ENCODE data around the gene HELZ.
"Not testable (repeated sequence)": the region's sequence is repeated elsewhere in the genome, so short reads cannot be mapped to it uniquely, and the experiment has no call there.

HELZ gene, protein sequence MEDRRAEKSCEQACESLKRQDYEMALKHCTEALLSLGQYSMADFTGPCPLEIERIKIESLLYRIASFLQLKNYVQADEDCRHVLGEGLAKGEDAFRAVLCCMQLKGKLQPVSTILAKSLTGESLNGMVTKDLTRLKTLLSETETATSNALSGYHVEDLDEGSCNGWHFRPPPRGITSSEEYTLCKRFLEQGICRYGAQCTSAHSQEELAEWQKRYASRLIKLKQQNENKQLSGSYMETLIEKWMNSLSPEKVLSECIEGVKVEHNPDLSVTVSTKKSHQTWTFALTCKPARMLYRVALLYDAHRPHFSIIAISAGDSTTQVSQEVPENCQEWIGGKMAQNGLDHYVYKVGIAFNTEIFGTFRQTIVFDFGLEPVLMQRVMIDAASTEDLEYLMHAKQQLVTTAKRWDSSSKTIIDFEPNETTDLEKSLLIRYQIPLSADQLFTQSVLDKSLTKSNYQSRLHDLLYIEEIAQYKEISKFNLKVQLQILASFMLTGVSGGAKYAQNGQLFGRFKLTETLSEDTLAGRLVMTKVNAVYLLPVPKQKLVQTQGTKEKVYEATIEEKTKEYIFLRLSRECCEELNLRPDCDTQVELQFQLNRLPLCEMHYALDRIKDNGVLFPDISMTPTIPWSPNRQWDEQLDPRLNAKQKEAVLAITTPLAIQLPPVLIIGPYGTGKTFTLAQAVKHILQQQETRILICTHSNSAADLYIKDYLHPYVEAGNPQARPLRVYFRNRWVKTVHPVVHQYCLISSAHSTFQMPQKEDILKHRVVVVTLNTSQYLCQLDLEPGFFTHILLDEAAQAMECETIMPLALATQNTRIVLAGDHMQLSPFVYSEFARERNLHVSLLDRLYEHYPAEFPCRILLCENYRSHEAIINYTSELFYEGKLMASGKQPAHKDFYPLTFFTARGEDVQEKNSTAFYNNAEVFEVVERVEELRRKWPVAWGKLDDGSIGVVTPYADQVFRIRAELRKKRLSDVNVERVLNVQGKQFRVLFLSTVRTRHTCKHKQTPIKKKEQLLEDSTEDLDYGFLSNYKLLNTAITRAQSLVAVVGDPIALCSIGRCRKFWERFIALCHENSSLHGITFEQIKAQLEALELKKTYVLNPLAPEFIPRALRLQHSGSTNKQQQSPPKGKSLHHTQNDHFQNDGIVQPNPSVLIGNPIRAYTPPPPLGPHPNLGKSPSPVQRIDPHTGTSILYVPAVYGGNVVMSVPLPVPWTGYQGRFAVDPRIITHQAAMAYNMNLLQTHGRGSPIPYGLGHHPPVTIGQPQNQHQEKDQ (N-terminal part only)

DNA sequence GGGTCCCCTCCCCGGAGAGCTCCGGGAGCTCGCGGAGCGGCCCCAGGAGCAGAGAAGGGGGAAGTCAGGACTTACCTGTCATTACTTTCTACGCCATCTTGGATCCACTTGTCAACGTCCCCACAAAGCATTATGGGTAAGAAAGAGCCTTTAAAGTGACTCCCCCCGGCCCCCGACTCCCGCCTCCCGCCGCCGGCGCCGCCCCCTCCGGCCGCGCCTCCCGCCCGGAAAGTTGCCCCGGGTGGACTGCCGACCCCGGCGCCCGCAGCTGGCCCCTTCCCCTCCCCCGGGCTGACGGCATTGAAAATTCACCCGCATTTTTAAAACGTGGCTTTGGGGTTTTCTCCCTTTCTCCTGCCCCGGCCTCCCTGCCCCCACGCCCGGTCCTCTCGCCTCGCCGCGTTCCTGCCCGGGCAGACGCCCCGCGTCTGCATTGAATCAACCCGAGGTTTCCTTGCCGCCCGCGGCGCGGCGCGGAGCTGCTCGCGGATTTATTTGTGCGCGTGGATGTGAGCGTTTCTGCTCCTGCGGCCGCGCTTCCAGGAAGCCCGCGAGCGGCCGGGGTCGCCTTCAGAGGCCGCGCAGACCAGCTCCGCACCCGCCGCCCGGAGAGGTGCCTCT lies at the start of gene HELZ:
Gene HELZ, minus strand, starts transcription at position 124 of the 621 bp plus-strand sequence. CDS start 26,392 bp downstream, outside the sequence.
- peak; percentile 67 for DNase-seq

DNA sequence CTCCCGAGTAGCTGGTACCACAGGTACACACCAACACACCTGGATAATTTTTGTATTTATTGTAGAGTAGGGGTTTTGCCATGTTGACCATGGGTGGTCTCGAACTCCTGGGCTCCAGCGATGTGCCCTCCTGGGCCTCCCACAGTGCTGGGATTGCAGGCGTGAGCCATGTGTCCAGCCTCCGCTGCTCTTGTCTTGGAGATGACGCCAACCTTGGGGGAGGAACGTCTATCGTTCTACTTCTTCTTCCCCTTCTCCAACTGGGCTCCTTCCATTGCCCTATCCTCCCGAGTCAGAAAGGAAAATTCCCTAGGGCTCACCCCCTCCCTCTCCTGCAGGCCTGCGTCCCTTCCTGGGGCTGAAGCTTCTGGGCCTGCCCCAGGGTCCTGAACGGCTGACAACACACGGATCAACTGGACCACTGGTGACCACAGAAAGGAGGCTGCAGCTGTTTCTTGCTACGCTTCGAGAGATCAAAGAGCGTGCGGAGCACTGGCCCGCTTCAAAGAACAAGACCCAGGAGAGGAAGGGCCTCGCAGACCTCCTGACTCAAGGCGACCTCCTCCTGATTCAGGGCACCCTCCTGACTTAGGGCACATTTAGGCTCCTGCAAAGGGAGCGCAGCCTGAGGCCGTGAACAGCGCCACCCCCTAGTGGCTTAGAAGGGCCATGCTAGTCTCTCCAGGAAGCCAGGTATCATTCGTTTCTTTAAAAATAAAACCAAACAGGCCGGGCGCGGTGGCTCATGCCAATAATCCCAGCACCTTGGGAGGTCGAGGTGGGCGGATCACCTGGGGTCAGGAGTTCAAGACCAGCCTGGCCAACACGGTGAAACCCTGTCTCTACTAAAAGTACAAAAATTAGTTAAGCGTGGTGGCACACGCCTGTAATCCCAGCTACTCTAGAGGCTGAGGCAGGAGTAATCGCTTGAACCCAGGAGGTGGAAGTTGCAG lies 48.5 kb upstream of the HELZ start:
- DNase-seq = peak; percentile 67

DNA sequence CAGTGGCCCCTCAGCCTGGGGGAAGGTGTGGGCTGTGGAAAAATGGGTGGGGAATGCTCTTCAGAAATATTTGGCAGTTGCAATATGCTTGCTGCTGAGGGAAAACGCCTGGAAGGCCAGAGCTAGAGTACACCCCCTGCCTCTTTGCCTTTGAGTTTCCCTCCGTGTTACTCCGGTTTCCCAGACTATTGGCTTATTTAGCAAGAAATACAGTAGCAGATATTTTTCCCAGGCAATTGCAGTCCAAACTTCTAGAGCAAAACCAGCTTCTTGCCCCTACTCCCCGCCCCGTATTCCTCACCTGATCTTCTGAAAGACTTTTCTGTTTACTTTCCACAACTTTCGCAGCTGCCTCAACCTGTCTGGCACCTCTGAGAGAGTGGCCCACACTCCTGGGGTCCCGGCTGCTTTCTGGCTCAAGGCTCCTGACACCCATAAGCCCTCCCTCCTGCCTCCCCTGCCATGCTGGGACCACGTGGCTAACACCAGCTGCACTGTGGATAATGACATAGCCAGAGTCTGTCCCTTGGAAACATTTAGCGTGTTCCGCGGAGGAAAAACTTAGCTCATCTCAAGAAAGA lies 45.8 kb upstream of the HELZ start:
- no peak for DNase-seq

DNA sequence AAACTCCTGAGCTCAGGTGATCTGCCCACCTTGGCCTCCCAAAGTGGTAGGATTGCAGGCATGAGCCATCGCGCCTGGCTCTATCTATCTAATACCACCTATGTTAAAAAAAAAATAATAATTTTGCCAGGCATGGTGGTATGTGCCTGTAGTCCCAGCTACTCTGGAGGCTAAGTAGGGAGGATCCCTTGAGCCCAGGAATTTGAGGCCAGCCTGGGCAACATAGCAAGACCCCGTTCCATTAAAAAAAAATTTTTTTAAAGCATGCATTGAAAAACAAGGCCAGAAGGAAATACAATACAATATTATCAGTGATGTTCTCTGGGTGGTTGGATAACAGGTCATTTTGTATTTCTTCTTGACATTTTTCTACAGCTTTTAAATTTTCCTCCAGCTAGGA lies 45.2 kb upstream of the HELZ start:
- no peak for DNase-seq

DNA sequence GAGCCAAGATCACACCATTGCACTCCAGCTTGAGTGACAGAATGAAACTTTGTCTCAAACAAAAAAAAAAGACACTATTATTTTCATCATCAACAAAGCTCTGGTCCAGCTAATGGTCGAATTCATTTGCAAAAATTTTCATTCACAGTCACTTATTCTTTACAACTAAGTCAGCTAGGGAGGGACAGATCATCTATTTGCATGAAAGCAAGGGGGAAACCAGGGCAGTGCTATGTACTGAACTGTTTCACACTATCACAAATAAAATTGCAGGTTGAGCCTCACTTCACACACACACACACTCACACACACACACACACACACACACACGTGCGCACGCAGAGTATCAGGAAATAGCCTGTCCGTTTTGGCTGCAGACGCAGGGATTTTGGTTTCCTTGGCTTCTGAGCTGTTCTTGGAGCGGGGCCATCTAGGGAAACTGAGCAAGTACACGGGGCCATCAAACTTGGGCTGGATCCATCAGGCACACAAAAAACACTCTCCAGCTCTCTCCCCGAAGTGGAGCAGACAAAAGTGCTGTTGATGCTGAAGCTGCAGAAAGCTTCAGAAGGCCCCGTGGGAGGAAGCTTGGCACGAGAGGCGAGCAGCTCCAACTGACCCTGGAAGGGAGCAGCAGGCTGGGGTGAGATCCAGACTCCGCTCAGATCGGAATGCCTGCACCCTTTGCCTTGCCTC lies 44.3 kb upstream of the HELZ start:
- no peak for DNase-seq

DNA sequence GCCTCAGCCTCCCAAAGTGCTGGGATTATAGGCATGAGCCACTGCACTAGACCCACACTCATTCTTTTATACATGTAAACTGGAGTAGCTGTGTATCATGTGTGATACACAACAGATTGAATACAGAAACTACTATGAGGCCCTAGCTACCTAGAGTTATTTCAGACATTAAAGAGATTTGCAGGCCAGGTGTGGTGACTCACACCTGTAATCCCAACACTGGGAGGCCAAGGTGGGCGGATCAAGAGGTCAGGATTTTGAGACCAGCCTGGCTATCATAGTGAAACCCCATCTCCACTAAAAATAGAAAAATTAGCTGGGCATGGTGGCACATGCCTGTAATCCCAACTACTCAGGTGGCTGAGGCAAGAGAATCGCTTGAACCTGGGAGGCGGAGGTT lies 41.8 kb upstream of the HELZ start:
- DNase-seq = not testable (repeated sequence)

DNA sequence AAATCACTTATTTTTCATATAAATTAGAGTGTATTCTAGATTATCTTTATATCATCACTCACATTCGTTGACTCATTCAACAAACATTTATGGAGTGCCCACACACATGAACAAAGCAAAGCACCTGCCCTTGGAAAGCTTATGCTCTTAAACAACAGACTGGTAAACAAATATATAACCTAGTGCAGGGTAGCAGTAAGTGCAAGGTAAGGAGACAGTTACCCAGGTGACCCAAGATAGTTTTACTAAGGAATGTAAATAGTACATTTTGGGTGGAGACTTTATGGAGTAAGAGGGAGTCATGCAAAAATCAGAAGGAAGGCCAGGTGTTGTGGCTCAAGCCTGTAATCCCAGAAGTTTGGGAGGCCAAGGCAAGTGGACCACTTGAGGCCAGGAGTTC lies 40.4 kb upstream of the HELZ start:
- DNase-seq = no peak

DNA sequence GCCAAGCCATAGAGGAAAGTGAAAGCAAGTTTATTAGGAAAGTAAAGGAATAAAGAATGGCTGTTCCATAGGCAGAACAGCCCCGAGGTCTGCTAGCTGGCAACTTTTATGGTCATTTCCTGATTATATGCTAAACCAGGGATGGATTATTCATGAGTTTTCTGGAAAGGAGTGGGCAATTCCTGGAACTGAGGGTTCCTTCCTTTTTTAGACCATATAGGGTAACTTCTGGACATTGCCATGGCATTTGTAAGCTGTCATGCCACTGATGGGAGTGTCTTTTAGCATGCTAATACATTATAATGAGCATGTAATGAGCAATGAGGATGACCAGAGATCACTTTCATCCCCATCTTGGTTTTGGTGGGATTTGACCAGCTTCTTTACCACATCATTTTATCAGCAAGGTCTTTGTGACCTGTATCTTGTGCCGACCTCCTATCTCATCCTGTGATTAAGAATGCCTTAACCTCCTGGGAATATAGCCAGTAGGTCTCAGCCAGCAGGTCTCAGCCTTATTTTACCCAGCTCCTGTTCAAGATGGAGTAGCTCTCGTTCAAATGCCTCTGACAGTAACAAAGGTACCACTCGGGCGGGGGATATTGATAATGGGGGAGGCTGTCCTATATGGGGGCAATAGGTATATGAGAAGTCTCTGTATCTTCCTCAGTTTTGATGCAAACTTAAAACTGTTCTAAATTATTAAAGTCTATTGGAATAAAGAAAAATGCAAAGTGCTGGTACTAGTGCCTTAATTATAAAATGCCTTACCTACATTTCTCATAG lies 38.9 kb upstream of the HELZ start:
- no peak for DNase-seq

DNA sequence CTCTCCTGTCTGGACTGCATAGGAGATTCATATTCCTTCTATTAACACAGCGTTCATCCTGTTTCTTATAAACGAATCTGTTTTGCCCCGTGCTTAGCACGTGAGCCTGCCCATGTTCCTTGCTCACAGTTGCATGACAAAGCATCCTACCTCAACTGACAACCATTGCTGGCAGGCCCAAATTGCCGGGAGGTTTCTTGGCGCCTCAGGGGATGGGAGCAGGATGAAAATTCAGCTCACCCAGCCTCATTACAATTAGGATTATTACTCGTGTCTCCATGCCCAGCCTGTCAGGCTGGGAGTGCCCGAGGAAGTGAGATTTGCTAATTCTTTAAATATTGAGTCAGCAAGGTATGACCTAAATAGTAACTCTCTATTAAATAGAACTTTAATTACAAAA lies 36.7 kb upstream of the HELZ start:
- no peak for DNase-seq

DNA sequence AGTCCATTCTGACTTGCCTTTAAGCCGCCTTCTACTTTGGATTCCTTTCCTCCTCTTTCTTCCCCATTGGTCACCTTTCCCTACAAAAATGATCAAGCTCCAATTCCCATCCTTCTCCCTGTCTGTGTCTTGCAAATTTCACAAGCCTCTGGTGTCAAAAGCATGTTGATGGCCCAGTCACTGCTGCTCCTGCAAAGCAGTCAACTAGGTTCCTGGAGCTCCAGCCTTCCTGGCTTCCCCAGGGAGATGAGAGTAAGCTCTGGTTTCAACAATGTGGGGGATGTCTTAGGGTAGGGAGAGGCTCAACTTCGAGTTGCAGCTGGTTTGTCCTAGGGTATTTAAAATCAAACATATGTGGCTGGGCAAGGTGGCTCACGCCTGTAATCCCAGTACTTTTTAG lies 36.1 kb upstream of the HELZ start:
- no peak for DNase-seq

DNA sequence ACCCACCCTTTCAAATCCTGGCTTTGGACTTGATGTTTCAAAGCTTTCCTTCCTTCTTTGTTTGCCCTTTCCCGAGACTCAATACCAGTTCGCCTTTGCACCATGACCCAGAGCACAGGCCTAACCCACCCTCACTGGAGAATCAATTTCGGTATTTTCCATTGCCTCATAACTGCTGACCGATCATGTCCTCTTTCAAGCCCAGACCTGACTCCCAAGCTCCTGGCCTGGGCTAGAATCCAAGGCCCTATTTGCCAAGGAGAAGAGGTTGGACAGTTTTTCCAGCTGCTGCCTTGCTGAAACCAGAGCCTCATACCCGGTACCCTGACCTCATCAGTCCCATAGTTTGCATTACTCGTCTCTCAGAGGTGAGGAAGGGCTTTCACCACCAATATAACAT lies 35.3 kb upstream of the HELZ start:
- DNase-seq = no peak

DNA sequence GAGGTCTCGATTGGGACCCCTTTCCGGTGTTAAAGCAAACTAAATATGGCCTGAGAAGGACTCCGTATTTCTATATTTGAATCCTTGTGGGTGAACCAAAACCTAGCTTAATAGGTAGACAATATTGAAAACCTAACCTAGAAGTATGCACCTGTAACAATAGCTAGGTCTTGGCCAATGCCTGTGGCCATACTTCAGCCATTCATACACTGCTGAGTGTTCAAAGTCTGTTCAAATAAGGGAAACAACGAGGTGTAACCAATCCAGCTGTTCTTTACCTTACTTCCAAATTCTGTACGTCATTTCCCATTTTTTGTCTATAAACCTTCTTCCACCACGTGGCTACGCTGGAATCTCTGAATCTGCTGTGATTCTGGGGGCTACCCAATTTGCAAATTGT lies 34.1 kb upstream of the HELZ start:
- no peak for DNase-seq

DNA sequence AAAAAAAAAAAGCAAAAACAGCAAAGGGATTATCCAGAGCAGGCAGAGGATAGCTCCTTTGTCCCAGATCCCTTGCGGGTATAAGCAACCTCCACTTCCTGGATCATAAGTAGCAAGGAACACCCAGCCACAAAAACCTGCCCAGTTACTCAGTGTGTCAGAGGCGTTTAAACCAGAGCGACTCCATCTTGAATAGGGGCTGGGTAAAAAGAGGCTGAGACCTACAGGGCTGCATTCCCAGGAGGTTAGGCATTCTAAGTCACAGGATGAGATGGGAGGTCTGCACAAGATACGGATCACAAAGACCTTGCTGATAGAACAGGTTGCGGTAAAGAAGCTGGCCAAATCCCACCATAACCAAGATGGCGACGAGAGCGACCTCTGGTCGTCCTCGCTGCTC lies 33.4 kb upstream of the HELZ start:
- DNase-seq = no peak

DNA sequence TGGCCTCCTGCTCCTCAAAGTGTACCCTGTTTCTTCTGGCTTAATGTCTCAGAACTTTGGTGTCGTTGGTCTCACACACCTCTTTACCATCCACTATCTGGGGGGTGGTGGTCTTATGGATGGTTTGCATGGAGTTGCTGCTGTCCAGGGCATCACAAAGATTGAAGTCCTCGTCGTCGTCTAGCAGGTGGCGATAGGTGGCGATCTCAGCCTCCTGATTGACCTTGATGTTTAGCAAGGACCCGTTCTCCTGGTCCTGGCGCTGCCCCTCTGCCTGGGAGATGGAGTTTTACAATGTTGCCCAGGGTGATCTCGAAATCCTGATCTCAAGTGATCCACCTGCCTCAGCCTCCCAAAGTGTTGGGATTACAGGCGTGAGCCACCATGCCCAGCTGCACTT lies 31.1 kb upstream of the HELZ start:
- no peak for DNase-seq

DNA sequence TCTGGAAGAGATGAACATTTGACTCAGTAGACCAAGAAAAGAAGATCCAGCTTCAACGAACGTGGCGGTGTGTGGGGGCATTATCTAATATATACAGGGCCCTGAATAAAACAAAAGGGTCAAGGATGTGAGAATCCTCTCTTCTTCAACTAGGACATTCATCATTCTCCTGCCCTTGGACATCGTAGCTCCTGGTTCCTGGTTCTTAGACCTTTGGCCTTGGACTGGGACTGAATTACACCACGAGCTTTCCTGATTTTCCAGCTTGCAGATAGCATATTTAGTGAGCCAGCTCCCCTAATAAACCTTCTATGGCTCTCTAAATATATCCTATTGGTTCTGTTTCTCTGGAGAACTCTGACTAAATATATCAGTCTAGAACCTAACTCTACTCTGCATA lies 29.5 kb upstream of the HELZ start:
- no peak for DNase-seq

DNA sequence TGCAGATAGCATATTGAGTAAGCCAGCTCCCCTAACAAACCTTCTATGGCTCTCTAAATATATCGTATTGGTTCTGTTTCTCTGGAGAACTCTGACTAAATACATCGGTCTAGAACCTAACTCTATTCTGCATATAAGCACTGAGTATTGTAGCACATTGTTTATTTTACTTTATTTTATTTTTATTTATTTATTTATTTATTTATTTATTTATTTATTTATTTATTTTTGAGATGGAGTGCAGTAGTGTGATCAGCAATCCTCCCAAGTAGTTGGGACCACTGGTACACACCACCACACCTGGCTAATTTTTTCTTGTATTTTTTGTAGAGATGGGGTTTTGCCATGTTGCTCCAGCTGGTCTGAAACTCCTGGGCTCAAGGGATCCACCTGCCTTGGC lies 28.9 kb upstream of the HELZ start:
- DNase-seq = no peak

DNA sequence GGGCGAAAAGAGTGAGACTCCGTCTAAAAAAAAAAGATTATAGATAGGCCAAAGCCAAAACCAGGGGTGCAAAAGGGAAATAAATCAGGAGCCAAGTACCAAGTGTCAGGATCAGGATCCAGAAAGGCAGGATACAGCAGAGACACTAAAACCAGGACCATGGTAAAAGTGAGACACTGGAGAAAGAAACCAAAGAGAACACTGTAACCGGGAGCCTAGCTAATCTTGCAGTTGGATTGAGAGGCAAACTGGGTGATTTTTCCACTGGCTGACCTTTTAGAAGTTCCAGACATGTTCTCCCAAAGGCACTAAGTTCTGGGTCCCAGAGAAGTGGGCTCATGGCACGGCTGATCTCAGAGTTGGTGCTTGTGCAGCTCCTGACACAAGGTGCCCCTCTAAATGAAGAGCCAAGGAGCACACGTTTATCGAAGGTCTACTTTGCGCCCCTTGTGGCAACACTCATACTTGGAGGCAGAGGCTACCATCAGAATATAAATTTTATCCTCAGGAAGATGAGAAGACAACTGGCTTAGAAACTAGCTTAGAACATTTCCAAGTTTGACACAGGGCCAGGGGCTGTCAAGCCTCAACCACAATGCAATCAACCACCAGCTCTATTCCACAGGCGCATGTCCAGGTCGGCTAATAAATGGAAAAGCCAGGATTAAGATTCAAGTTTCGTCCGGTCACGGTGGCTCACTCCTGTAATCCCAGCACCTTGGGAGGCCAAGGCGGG lies 27.5 kb upstream of the HELZ start:
- DNase-seq = no peak

DNA sequence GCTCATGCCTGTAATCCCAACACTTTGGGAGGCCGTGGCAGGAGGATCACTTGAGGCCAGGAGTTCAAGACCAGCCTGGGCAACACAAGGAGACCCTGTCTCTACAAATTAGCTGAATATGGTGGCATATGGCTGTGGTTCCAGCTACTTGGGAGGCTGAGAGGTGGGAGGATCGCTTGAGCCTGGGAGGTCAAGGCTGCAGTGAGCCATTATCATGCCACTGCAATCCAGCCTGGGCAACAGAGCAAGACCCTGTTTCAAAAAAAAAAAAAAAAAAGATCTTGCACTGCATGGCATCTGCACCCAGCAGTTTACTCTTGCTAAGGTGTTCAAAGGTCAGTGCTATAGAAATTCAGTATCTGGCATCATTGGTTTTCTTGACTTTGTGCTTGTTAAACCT lies 26.2 kb upstream of the HELZ start:
- not testable (repeated sequence) for DNase-seq

DNA sequence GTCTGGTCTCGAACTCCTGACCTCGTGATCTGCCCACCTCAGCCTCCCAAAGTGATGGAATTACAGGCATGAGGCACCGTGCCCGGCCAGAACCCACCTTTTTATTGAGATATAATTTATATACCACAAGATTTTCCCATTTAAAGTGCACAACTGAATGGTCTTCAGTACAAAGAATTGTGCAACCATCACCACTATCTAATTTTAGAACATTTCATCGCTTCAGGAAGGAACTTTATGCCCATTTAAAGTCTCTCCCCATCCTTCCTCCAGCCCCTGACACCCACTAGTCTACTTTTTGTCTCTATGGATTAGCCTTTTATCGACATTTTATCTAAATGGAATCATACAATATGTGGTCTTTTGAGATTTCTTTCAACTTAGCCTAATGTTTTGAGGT lies 25.4 kb upstream of the HELZ start:
- DNase-seq = no peak

Measured in KG1 (cell line).